ENCODE measurements around the gene ERCC3.
"Not testable (repeated sequence)": the region's sequence is repeated elsewhere in the genome, so short reads cannot be mapped to it uniquely, and the experiment has no call there.

Gene ERCC3

GRCh38 chr2:127259355-127259754, 34.6 kb downstream of the ERCC3 start:
- no peak for TF ChIP-seq CTCF (IDR thresholded peaks at IDR 0.05; ENCODE audit: extremely low read depth, missing control alignments)

DNA sequence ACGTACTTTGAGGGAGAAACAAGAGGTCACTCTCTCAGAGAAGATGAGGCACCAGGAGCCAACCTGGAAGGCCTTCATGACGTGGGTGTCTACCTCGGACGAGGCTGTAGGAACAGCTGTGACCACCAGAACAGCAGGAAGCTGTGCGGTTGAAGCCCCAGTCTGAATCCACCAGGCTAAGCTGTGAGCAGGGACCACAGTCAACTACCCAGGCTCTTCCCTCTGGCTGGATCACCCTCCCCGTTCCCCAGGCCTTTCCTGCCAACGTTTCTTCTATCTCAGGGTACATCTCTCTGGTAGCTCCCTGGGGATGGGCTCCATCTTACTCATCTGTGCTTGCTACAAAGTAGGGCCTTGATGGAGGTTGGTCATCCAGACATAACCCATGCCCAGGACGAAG, 37.1 kb downstream of the ERCC3 start:
- no peak for DNase-seq (ENCODE audit: low spot score)
- no peak for TF ChIP-seq CTCF (IDR thresholded peaks at IDR 0.05; ENCODE audit: extremely low read depth, missing control alignments)

More at GRCh38 chr2:127259355-127259754, 34.6 kb downstream of the ERCC3 start:
- no peak for DNase-seq (ENCODE audit: low spot score)

DNA sequence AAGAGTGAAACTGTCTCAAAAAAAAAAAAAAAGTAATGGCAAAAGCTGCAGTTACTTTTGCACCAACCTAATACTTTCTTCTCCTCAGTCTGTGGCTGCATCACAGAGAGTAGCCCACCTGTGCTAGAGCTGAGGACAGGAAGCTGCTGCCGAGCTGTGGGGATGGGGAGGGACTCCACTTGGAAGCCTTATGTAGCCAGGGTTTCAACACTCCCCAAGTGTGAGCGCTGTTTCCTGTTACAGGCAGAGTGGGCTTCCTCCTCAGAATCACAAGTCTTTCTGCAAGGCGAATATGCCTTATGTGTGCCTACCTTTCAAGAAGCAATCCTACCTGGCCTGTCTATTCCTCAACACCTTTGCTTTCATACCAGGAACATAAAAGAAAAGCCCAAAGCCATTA, 37.6 kb downstream of the ERCC3 start:
- TF ChIP-seq CTCF (IDR thresholded peaks at IDR 0.05; ENCODE audit: extremely low read depth, missing control alignments) = no peak
- DNase-seq (ENCODE audit: low spot score) = no peak

GRCh38 chr2:127255721-127256120, 38.2 kb downstream of the ERCC3 start:
- TF ChIP-seq CTCF (IDR thresholded peaks at IDR 0.05; ENCODE audit: extremely low read depth, missing control alignments) = no peak
- DNase-seq (ENCODE audit: low spot score) = no peak

DNA sequence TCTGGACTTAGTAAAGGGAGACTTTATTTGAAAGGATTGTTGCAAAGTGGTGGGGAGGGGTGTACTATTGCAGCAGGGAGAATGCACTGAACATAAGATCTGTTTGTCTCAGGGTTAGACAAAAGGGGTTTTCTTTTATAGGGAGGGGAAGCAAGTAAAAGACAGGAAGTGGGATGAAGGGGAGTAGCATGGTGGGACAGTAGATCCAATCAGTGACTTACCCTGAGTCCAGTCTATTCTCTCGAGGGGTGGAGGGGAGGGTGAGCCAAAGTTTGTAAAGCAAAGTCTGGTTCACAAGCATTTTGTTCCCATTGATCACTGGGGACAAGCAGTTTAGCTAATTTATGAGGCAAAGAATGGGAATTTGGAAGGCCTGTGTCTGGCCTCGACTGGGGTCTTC, 38.8 kb downstream of the ERCC3 start:
- TF ChIP-seq CTCF (IDR thresholded peaks at IDR 0.05; ENCODE audit: extremely low read depth, missing control alignments) = no peak
- no peak for DNase-seq (ENCODE audit: low spot score)

DNA sequence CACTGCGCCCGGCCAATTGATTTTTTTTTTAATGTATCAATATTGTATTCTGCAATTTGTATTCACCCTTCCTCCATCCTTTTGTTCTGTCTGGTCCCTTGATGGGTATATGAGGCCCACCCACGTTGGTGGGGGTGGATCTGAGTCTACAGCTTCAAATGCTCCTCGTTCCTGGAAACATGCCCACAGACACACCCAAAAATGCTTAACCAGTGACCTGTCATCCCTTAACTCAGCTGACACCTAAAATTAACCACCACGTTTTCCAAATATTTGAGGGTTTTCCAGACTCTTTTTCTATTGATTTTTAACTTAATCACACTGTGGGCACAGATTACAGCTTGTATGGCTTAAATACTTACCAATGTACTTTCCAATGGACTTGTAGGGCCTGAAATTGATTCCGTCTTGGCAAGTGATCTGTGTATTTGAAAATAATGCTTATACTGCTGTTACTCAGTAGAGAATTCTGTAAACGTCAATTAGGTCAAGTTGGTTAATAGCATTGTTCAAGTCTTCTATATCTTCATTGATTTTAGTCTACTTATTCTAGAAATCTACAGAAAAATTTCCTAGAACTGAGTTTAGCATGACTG, 39.5 kb downstream of the ERCC3 start:
- TF ChIP-seq CTCF (IDR thresholded peaks at IDR 0.05; ENCODE audit: extremely low read depth, missing control alignments) = no peak
- DNase-seq (ENCODE audit: low spot score) = no peak

DNA sequence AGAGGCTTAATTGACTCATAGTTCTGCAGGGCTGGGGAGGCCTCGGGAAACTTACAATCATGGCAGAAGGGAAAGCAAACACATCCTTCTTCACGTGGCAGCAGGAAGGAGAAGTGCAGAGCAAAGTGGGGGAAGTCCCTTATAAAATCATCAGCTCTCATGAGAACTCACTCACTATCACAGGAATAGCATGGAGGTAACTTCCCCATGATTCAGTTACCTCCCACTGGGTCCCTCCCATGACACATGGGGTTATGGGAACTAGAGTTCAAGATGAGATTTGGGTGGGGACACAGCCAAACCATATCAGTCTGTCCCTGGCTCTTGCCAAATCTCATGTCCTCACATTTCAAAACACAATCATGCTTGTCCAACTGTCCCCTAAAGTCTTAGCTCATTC, 52.8 kb downstream of the ERCC3 start:
- DNase-seq (ENCODE audit: low spot score) = not testable (repeated sequence)

DNA sequence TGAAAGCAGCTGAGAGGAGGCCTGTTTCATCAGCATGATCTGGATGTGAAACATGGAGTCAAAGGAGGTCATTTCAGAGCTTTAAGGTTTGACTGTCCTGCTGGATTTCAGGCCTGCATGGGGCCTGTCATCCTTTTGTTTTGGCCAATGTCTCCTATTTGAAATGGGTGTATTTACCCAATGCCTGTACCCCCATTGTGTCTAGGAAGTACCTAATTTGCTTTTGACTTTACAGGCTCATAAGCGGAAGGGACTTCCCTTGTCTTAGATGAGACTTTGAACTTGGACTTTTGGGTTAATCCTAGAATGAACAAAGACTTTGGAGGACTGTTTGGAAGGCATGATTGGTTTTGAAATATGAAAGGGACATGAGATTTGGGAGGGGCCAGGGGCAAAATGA, 54.5 kb downstream of the ERCC3 start:
- no peak for TF ChIP-seq CTCF (IDR thresholded peaks at IDR 0.05; ENCODE audit: extremely low read depth, missing control alignments)
- no peak for DNase-seq (ENCODE audit: low spot score)

- DNase-seq (ENCODE audit: low spot score) = not testable (repeated sequence)
Observed at GRCh38 chr2:127237768-127238167, 56.2 kb downstream of the ERCC3 start.
